GM12875 (cell line): ENCODE data around the gene TIGD4.
"Not testable (repeated sequence)": the region's sequence is repeated elsewhere in the genome, so short reads cannot be mapped to it uniquely, and the experiment has no call there.

ENCODE experiments used
- H3K4me3 ChIP-seq: one replicate; pipeline ENCODE4 v1.5.1; 2011; ENCODE audit warnings: low read depth, low read length, control low read depth
- CTCF ChIP-seq: IDR thresholded peaks from 2 replicates; pipeline ENCODE4 v1.5.1; 2011; ENCODE audit warnings: low read depth, mild to moderate bottlenecking, control low read depth, inconsistent platforms, low read length, moderate library complexity, borderline replicate concordance; ENCODE audit not compliant: insufficient read depth

TIGD4 gene

DNA sequence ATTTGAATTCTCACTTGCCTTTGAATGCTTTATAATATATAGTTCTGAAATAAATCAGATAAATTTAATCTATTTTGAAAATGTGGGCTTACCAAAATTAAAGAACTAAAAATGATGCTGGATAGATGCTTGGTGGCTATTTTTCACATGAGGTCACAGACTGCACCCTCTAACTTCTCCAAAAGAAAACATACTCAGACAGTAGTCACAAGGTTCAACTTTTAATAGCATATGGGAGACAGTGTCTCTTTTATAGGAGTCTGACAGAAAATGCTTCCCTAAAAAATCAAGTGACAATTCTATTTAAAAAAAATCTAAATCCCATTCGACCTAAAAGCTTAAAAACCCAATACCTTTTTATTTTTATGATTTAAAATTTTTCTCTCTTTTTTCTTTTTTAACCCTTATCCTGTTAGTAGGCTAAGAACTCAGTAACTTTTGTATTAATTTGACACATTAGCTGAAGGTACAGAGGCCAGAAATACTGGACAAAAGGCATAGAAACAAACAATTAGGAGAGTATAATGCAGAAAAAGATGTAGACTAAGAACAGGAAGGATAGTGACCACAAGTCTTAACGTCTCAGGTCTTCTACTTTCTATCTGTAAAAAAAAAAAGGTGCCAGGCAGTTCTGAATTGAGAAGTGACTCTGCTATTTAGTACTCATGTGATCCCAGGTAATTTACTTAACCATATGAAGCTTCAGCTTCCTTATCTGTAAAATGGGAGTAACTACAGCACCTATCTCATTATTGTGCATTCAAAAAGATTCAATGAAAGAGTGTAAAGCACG, 7.6 kb downstream of the TIGD4 start:
- H3K4me3 ChIP-seq: no peak overlapping the region
- no peak for TF ChIP-seq CTCF

GRCh38 chr4:152765069-152765737, 14.3 kb downstream of the TIGD4 start:
- not testable (repeated sequence) for H3K4me3 ChIP-seq

DNA sequence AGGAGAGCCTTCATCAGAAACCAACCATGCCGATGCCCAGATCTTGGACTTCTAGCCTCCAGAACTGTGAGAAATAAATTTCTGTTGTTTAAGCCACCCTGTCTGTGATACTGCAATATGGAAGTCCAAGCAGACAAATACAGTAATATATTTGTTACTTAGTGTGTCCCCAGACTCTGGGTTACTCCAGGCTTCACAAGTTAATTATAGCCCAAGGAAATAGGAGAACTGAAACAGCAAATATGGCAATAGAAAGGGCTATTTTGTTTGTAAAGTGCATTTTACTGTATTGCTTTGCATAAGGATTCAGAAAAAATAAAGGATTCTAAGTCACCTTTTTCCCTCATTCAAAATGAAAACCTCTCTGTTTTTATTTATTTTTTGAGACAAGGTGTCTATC, 15.7 kb downstream of the TIGD4 start:
- TF ChIP-seq CTCF: no peak

GRCh38 chr4:152748619-152749018, 30.9 kb downstream of the TIGD4 start:
- no peak for TF ChIP-seq CTCF

More for the DNA sequence above, 15.7 kb downstream of the TIGD4 start:
- no peak overlapping the region for H3K4me3 ChIP-seq

DNA sequence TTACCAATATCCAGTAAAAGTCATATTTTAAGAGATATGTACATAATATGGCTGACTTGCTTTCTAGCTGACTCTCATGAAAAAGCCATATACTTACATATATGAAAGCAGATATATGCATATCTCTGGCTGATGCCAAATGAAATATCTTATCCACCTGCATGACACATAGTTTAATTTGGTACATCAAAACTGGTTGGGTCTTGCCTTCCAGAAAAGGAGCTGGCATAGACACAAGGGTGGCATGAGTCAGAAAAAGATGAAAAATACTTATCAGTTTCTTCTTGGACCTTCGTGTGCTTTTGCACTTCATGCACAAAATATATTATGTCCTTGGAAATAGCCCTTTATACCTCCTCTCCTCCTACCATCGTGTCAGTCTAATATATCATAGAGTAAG, 32.1 kb downstream of the TIGD4 start:
- H3K4me3 ChIP-seq: no peak overlapping the region
- no peak for TF ChIP-seq CTCF

More at GRCh38 chr4:152748619-152749018, 30.9 kb downstream of the TIGD4 start:
- no peak overlapping the region for H3K4me3 ChIP-seq

DNA sequence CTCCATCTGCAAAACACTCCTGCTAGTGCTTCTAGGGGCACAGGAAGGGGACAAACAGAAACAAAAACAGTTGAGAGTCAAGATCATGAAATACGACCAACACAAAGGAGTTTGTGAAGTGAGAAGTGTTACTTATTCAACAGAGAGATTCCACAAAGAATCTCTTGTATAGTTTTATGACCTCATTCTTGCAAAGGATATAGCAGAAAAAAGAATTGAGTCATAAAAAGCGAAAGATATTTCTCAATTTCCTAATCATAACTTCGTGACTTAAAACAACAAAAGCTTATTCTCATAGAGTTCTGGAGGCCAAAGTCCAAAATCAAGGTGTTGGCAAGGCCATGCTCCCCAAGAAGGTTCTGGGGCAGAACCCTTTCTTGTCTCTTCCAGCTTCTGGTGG, 40.7 kb downstream of the TIGD4 start:
- no peak overlapping the region for H3K4me3 ChIP-seq
- no peak for TF ChIP-seq CTCF

DNA sequence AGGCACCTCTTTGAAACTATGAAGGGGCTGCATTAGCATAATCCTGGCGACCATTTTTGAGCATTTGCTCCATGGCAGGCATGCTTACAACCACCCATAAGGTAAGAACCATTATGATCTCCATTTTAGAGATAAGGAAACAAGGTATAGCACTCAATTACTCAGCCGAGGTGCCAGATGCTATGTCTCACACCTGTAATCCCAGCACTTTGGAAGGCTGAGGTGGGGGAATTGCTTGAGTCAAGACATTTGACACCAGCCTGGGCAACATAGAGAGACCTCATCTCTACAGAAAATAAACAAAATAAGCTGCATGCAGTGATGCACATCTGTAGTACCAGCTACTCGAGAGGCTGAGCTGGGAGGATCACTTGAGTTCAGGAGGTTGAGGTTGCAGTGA, 43.6 kb downstream of the TIGD4 start:
- H3K4me3 ChIP-seq: no peak overlapping the region
- no peak for TF ChIP-seq CTCF
